Ovary (tissue), 3 donors: ENCODE measurements around the gene GRIK5.

Source experiments
- CTCF ChIP-seq, 3 donors: fragments of 450-650 bp in 2 of 3; fragments of 200-600 bp in 1 of 3; IDR thresholded peaks; one replicate each; pipeline versions ENCODE4 v1.5.1 to v1.8.0; 2016 to 2022; ENCODE audit warnings: antibody characterized with exemption in 3 of 3, mild to moderate bottlenecking in 1 of 3
- POLR2A ChIP-seq: fragments of 450-650 bp; IDR thresholded peaks from one replicate; pipeline ENCODE4 v1.6.1; 2017; ENCODE audit warnings: antibody characterized with exemption, mild to moderate bottlenecking, moderate library complexity
- donor health status: DM: no; HTN: no; CAD: no.

GRCh38 chr19:41984961-41985360 lies 85.0 kb downstream of the GRIK5 start:
- TF ChIP-seq POLR2A (no peak), CTCF (IDR thresholded peaks at IDR 0.05) (no peak)
